Measurements from ENCODE around the gene ZACN. TPM values are rescaled to one million over a fixed set of nuclear protein-coding genes. Genes with fewer than 3 reads are reported as not detected.
A peak's percentile ranks its signal among the peaks of the same experiment; 100 is the strongest.

ZACN gene
- total RNA-seq, 4 donors from 2014 or later: not detected

DNA sequence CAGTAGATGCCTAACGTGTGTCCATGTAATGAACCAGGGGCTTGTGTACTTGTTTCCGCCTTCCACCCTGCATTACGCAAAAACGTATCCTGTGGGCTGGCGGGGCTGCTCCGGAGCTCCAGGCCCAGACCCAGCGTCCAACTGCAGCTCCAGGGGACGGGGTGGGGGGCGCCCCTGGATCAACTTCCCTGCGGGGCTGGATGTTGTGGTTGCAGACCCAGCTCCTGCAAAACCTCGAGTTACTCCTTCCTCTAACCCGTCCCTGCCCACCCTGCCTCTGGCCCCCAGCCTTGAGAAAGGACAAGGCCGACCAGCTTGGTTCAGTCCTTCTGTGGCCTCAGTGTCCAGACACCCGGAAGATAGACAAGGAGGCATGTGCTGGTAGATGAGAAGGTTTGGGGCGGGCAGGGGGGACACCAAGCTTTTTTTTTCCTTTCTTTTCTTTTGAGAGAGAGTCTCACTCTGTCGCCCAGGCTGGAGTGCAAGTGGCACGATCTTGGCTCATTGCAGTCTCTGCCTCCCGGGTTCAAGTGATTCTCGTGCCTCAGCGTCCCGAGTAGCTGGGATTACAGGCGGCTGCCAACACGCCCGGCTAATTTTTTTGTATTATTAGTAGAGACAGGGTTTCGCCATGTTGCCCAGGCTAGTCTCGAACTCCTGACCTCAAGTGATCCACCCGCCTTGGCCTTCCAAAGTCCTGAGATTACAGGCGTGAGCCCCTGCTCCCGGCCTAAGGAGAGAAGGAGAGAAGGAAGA is 25.3 kb downstream of the ZACN start:
- intact Hi-C loops (cut with DNase I; ENCODE audit: low total_unique reads): no loop called here

DNA sequence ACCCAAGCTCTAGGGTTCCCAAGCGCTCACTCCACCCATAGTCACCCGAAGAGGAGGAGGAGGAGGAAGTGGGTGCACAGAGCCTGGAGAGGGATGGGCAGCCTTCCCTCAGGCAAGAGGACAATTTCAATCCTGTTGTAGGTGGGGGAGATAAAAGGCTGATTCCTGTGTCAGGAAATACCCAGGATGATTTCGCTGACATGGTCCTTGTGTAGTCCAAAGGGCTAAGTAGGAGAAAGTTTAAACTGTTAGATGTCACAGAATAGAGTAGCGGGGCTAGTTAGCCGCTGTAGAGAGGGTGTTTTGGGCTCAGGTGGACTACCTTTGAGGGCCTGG is 25.9 kb downstream of the ZACN start:
- intact Hi-C loops (cut with DNase I; ENCODE audit: low total_unique reads): no loop called here
- TF ChIP-seq, protein P1, sequence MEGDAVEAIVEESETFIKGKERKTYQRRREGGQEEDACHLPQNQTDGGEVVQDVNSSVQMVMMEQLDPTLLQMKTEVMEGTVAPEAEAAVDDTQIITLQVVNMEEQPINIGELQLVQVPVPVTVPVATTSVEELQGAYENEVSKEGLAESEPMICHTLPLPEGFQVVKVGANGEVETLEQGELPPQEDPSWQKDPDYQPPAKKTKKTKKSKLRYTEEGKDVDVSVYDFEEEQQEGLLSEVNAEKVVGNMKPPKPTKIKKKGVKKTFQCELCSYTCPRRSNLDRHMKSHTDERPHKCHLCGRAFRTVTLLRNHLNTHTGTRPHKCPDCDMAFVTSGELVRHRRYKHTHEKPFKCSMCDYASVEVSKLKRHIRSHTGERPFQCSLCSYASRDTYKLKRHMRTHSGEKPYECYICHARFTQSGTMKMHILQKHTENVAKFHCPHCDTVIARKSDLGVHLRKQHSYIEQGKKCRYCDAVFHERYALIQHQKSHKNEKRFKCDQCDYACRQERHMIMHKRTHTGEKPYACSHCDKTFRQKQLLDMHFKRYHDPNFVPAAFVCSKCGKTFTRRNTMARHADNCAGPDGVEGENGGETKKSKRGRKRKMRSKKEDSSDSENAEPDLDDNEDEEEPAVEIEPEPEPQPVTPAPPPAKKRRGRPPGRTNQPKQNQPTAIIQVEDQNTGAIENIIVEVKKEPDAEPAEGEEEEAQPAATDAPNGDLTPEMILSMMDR (IDR thresholded peaks at IDR 0.05): no peak
- no peak for TF ChIP-seq POLR2A (IDR thresholded peaks at IDR 0.05)
- H3K27ac ChIP-seq: no peak overlapping the region

More for the DNA sequence above, 25.3 kb downstream of the ZACN start:
- Histone ChIP-seq H3K9me3 (no peaks in the 10 kb centered on the region), H3K36me3 (no peaks in the 10 kb centered on the region), H3K27me3 (no peaks in the 10 kb centered on the region), H3K27ac (peak overlapping the region; percentile 78 to 79), H3K4me3 (peak overlapping the region; percentile 76 to 83), H3K4me1 (no peaks in the 10 kb centered on the region)
- DNase-seq: no peak
- TF ChIP-seq, protein P1 (IDR thresholded peaks at IDR 0.05): no peak
- TF ChIP-seq POLR2A (IDR thresholded peaks at IDR 0.05): no peak

DNA sequence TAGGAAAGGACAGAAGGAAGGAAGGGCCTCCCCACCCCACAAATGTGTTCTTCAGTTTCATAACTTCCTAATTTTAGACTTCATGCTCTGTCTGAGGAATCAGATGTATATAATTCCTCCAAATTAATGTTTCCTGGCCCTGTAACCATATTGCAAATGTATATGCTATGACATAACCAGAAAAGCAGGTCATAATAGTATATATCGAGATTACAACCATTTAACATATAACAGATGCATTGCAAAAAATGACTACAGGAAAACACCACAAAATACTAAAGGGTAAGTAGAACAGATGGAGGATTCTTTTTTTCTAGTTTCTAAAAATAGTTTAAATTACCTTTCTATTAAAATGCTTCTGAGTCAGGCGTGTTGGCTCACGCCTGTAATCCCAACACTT is 27.7 kb downstream of the ZACN start:
- TF ChIP-seq POLR2A (IDR thresholded peaks at IDR 0.05): no peak
- TF ChIP-seq, protein P1 (IDR thresholded peaks at IDR 0.05): no peak
- Histone ChIP-seq H3K4me1 (no peaks in the 10 kb centered on the region), H3K4me3 (no peak overlapping the region), H3K36me3 (no peaks in the 10 kb centered on the region), H3K27me3 (no peaks in the 10 kb centered on the region), H3K9me3 (no peaks in the 10 kb centered on the region), H3K27ac (no peak overlapping the region)
- intact Hi-C loops (cut with DNase I; ENCODE audit: low total_unique reads): no loop called here
- no peak for DNase-seq

More for the DNA sequence above, 25.9 kb downstream of the ZACN start:
- no peak for DNase-seq
- Histone ChIP-seq H3K27me3 (no peaks in the 10 kb centered on the region), H3K4me3 (no peak overlapping the region), H3K36me3 (no peaks in the 10 kb centered on the region), H3K9me3 (no peaks in the 10 kb centered on the region), H3K4me1 (no peaks in the 10 kb centered on the region)

DNA sequence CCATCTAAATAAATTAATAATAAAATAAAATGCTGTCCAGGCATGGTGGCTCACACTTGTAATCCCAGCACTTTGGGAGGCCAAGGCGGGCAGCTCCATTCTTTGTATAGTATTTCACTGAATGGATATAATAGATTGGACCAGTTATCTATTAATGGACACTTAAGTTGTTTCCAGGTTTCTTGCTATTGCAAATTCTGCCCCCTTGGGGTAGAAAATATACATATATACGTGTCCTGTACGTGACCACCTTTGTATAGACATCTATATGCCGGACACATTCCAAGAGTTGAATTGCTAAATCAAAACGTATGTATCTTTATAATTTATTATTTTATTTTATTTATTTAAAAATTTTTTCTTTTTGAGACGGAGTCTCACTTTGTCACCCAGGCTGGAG is 28.5 kb downstream of the ZACN start:
- no peaks in the 10 kb centered on the region for H3K36me3 ChIP-seq
- no peaks in the 10 kb centered on the region for H3K9me3 ChIP-seq
- no peaks in the 10 kb centered on the region for H3K27me3 ChIP-seq
- H3K4me1 ChIP-seq: no peaks in the 10 kb centered on the region
- H3K27ac ChIP-seq: no peak overlapping the region
- TF ChIP-seq POLR2A (IDR thresholded peaks at IDR 0.05): no peak
- TF ChIP-seq, protein P1 (IDR thresholded peaks at IDR 0.05): no peak
- H3K4me3 ChIP-seq: no peak overlapping the region
- DNase-seq: no peak
- intact Hi-C loops (cut with DNase I; ENCODE audit: low total_unique reads): no loop called here

DNA sequence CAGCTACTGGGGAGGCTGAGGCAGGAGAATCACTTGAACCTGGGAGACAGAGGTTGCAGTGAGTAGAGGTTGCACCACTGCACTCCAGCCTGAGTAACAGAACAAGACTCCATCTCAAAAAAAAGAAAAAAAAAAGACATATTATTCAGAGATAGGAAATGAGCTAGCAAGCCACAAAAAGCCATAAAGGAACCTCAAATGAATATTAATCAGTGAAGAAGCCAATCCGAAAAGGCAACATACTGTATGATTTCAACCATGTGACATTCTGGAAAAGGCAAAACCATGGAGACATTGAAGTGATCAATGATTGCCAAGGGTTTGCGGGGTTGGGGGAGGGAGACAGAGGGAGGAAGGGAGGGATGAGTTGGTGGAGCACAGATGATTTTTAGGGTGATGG is 33.0 kb downstream of the ZACN start:
- H3K27ac ChIP-seq: no peak overlapping the region
- H3K9me3 ChIP-seq: no peaks in the 10 kb centered on the region
- no peak for DNase-seq
- no peak overlapping the region for H3K4me3 ChIP-seq
- no peaks in the 10 kb centered on the region for H3K4me1 ChIP-seq
- H3K27me3 ChIP-seq: no peaks in the 10 kb centered on the region
- TF ChIP-seq, protein P1 (IDR thresholded peaks at IDR 0.05): no peak
- no peak for TF ChIP-seq POLR2A (IDR thresholded peaks at IDR 0.05)
- no peaks in the 10 kb centered on the region for H3K36me3 ChIP-seq
- intact Hi-C loops (cut with DNase I; ENCODE audit: low total_unique reads): no loop called here

All from uterus (tissue), 4 donors.